Stomach (tissue), 4 donors: ENCODE measurements around the gene PPP1R13B.
A peak's percentile ranks its signal among the peaks of the same experiment; 100 is the strongest.

Source experiments
- EP300 ChIP-seq: sonication (generic); formaldehyde crosslinking; IDR thresholded peaks from one replicate; pipeline ENCODE4 v1.6.1; 2017; ENCODE audit warnings: antibody characterized with exemption
- POLR2AphosphoS5 ChIP-seq, 3 donors: sonication (generic); formaldehyde crosslinking; IDR thresholded peaks; one replicate each; pipeline ENCODE4 v1.6.1; 2016; ENCODE audit warnings: antibody characterized with exemption in 3 of 3
- TF ChIP-seq, protein P1 (sequence below), 7 experiments: fragments of 450-650 bp in 4 of 7; fragments of 200-600 bp in 3 of 7; sonication (generic) in 3 of 7; IDR thresholded peaks; one replicate each; pipeline ENCODE4 v1.5.1; 2016 to 2019; ENCODE audit warnings: antibody characterized with exemption in 7 of 7, control low read depth in 2 of 7, mild to moderate bottlenecking in 1 of 7

DNA sequence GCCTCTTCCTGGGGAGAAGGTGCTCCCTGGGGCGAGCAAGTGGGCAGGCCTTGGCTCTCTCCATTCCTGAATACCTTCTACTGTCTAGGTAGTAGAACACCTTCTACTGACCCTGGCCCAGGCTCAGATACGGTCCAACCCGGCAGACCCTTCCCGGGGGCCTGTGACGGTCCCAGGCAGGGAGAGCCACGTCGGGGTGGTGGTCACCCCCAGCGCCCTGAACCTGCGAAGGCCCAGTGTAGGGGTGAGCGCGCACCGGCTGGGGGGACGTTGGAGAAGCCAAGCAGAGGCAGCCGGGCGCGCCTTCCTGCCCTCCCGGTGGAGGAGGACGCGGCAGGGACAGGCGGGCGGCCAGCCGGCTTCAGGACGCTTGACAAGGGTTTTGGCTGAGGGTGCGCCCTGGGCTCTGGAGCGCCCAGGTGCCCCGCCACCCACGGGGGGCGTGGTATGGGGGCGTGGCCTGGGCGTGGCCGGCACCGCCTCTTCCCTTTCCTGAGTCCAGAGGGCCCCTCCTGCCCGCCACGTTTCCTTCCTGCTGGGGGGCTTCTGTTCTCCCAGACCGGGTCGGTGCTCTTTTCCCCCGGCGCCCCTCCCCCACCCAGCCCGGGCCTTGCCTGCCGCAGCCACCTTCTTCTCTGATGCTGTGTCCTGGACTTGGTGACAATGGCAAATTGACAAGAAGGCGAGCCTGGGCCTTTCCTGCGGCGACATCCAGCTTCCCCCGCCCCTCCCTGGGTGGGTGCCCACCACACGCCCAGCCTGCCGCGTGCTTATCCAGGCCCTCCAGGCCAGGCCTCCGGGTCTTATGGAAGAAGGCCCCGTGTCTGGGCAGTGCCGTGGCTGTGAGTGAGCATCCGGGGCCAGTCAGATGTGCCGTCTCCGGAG, 24.5 kb upstream of the PPP1R13B start:
- TF ChIP-seq, protein P1, sequence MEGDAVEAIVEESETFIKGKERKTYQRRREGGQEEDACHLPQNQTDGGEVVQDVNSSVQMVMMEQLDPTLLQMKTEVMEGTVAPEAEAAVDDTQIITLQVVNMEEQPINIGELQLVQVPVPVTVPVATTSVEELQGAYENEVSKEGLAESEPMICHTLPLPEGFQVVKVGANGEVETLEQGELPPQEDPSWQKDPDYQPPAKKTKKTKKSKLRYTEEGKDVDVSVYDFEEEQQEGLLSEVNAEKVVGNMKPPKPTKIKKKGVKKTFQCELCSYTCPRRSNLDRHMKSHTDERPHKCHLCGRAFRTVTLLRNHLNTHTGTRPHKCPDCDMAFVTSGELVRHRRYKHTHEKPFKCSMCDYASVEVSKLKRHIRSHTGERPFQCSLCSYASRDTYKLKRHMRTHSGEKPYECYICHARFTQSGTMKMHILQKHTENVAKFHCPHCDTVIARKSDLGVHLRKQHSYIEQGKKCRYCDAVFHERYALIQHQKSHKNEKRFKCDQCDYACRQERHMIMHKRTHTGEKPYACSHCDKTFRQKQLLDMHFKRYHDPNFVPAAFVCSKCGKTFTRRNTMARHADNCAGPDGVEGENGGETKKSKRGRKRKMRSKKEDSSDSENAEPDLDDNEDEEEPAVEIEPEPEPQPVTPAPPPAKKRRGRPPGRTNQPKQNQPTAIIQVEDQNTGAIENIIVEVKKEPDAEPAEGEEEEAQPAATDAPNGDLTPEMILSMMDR (IDR thresholded peaks at IDR 0.05), result no peak
- TF ChIP-seq POLR2AphosphoS5 (IDR thresholded peaks at IDR 0.05), result peak in 2 of 3 donors; percentile 62 to 68
- TF ChIP-seq EP300, result no peak
